ENCODE data around the gene NUP107. TPM values are rescaled to one million over a fixed set of nuclear protein-coding genes. Genes with fewer than 3 reads are reported as not detected.

NUP107 gene
- total RNA-seq, 2 experiments from 2014 or later: 106 to 126 TPM

- Histone ChIP-seq H3K9me2 (ENCODE audit: insufficient read depth, low read length) (no peaks in the 10 kb centered on the region), H4K20me1 (ENCODE audit: insufficient read depth, low read length) (no peaks in the 10 kb centered on the region), H3K4me3 (ENCODE audit: low read depth, low read length, poor library complexity, severe bottlenecking) (no peak overlapping the region), H3K36me3 (ENCODE audit: insufficient read depth, low read length) (peaks cover 84% of the 10 kb centered on the region), H3K4me2 (ENCODE audit: low read length) (no peak overlapping the region), H3K4me1 (ENCODE audit: insufficient read depth, low read length, poor library complexity, severe bottlenecking) (peaks cover 4% of the 10 kb centered on the region), H3K9me3 (ENCODE audit: low read length) (no peaks in the 10 kb centered on the region), H3K27ac (ENCODE audit: low read depth, low read length, poor library complexity, severe bottlenecking) (no peak overlapping the region), H3K79me2 (ENCODE audit: insufficient read depth, low read depth, low read length) (peaks cover 91% of the 10 kb centered on the region), H2AFZ (ENCODE audit: low read length) (no peak overlapping the region)
- TF ChIP-seq EZH2phosphoT487 (IDR thresholded peaks at IDR 0.05; ENCODE audit: borderline replicate concordance, low read depth, low read length) (no peak), CTCF (conservative IDR thresholded peaks at IDR 0.05; ENCODE audit: low read length) (no peak)
- ChIA-PET POLR2A (interaction anchor here (0.7 to 1.4 kb wide), 2 partner anchors 17 to 581 kb away, joined by 3 read pairs; no protein-coding TSS in a partner anchor), CTCF (ENCODE audit: unreplicated experiment) (no interaction called here)
- intact Hi-C loops (cut with micrococcal nuclease; ENCODE audit: unreplicated experiment): no loop called here
- no TSS peak for BruUV-seq (replicated peaks)
- no peak for DNase-seq (ENCODE audit: low spot score)
These were observed 40.3 kb upstream of the NUP107 start for GRCh38 chr12:68646484-68646883.

- ChIA-PET POLR2A (interaction anchor here (1.2 kb wide), 1 partner anchor 9 kb away, joined by 3 read pairs; no protein-coding TSS in a partner anchor), CTCF (ENCODE audit: unreplicated experiment) (no interaction called here)
- Histone ChIP-seq H3K36me3 (ENCODE audit: insufficient read depth, low read length) (peaks cover 85% of the 10 kb centered on the region), H2AFZ (ENCODE audit: low read length) (no peak overlapping the region), H3K4me1 (ENCODE audit: insufficient read depth, low read length, poor library complexity, severe bottlenecking) (no peaks in the 10 kb centered on the region), H3K79me2 (ENCODE audit: insufficient read depth, low read depth, low read length) (peaks cover 81% of the 10 kb centered on the region), H3K27ac (ENCODE audit: low read depth, low read length, poor library complexity, severe bottlenecking) (no peak overlapping the region), H4K20me1 (ENCODE audit: insufficient read depth, low read length) (no peaks in the 10 kb centered on the region), H3K4me3 (ENCODE audit: low read depth, low read length, poor library complexity, severe bottlenecking) (no peak overlapping the region), H3K4me2 (ENCODE audit: low read length) (no peak overlapping the region), H3K9me2 (ENCODE audit: insufficient read depth, low read length) (no peaks in the 10 kb centered on the region), H3K9me3 (ENCODE audit: low read length) (no peaks in the 10 kb centered on the region)
- intact Hi-C loops (cut with micrococcal nuclease; ENCODE audit: unreplicated experiment): no loop called here
- BruUV-seq (replicated peaks): no TSS peak
- TF ChIP-seq CTCF (conservative IDR thresholded peaks at IDR 0.05; ENCODE audit: low read length) (no peak), EZH2phosphoT487 (IDR thresholded peaks at IDR 0.05; ENCODE audit: borderline replicate concordance, low read depth, low read length) (no peak)
- no peak for DNase-seq (ENCODE audit: low spot score)
These were observed 39.3 kb upstream of the NUP107 start for GRCh38 chr12:68647507-68647906.

GRCh38 chr12:68648179-68648578 lies 38.6 kb upstream of the NUP107 start:
- Histone ChIP-seq H3K4me3 (ENCODE audit: low read depth, low read length, poor library complexity, severe bottlenecking) (no peak overlapping the region), H3K36me3 (ENCODE audit: insufficient read depth, low read length) (peaks cover 87% of the 10 kb centered on the region), H3K27ac (ENCODE audit: low read depth, low read length, poor library complexity, severe bottlenecking) (no peak overlapping the region), H3K9me2 (ENCODE audit: insufficient read depth, low read length) (no peaks in the 10 kb centered on the region), H3K4me1 (ENCODE audit: insufficient read depth, low read length, poor library complexity, severe bottlenecking) (no peaks in the 10 kb centered on the region), H3K9me3 (ENCODE audit: low read length) (no peaks in the 10 kb centered on the region), H3K4me2 (ENCODE audit: low read length) (no peak overlapping the region), H4K20me1 (ENCODE audit: insufficient read depth, low read length) (no peaks in the 10 kb centered on the region), H2AFZ (ENCODE audit: low read length) (no peak overlapping the region), H3K79me2 (ENCODE audit: insufficient read depth, low read depth, low read length) (peaks cover 74% of the 10 kb centered on the region)
- no peak for TF ChIP-seq CTCF (conservative IDR thresholded peaks at IDR 0.05; ENCODE audit: low read length)
- intact Hi-C loops (cut with micrococcal nuclease; ENCODE audit: unreplicated experiment): no loop called here
- ChIA-PET POLR2A (interaction anchor here (0.6 to 1.2 kb wide), 2 partner anchors 9 to 34 kb away, joined by 3 read pairs; no protein-coding TSS in a partner anchor), CTCF (ENCODE audit: unreplicated experiment) (no interaction called here)
- no peak for DNase-seq (ENCODE audit: low spot score)
- BruUV-seq (replicated peaks): no TSS peak

Data from OCI-LY7 (cell line).